ENCODE measurements around the gene SLC6A4. TPM values are rescaled to one million over a fixed set of nuclear protein-coding genes. Genes with fewer than 3 reads are reported as not detected.

The SLC6A4 gene
- 1 to 10 TPM; 1.1 to 2.3 (median 1.2) TPM for total RNA-seq

- TF ChIP-seq, protein P1, sequence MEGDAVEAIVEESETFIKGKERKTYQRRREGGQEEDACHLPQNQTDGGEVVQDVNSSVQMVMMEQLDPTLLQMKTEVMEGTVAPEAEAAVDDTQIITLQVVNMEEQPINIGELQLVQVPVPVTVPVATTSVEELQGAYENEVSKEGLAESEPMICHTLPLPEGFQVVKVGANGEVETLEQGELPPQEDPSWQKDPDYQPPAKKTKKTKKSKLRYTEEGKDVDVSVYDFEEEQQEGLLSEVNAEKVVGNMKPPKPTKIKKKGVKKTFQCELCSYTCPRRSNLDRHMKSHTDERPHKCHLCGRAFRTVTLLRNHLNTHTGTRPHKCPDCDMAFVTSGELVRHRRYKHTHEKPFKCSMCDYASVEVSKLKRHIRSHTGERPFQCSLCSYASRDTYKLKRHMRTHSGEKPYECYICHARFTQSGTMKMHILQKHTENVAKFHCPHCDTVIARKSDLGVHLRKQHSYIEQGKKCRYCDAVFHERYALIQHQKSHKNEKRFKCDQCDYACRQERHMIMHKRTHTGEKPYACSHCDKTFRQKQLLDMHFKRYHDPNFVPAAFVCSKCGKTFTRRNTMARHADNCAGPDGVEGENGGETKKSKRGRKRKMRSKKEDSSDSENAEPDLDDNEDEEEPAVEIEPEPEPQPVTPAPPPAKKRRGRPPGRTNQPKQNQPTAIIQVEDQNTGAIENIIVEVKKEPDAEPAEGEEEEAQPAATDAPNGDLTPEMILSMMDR (IDR thresholded peaks at IDR 0.05), result no peak
- ATAC-seq (ENCODE audit: low FRiP score) (peak; percentile 6), DNase-seq (ENCODE audit: low spot score) (no peak)
Observed at GRCh38 chr17:30235386-30236296, at the start of gene SLC6A4. SLC6A4 (minus strand) TSS chr17:30235697; CDS start chr17:30221958, 13,739 bp downstream.

GRCh38 chr17:30279156-30279555, 43.7 kb upstream of the SLC6A4 start:
- no peak for ATAC-seq (ENCODE audit: low FRiP score)
- DNase-seq (ENCODE audit: low spot score), result no peak
- TF ChIP-seq, protein P1 (IDR thresholded peaks at IDR 0.05), result no peak

GRCh38 chr17:30278032-30278431, 42.5 kb upstream of the SLC6A4 start:
- TF ChIP-seq, protein P1 (IDR thresholded peaks at IDR 0.05), result no peak
- ATAC-seq (ENCODE audit: low FRiP score) (no peak), DNase-seq (ENCODE audit: low spot score) (no peak)

DNA sequence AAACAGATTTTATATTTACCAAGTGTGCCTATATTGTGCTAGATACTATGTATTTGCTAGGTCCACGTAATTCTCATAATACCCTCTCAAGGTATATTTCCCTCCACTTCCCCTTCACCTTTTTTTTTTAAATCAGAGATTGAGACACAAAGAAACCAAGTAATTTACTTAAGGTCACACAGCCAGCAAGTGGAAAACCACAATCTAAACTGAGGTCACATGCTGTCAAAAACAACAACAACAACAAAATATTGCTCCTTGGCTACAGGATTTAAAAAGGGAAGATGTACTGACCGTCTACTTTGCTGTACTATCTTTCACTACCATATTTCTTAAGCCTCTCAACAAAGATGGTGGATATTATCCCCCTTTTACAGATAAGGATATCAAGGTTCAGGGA, 40.4 kb upstream of the SLC6A4 start:
- no peak for ATAC-seq (ENCODE audit: low FRiP score)
- no peak for DNase-seq (ENCODE audit: low spot score)
- TF ChIP-seq, protein P1 (IDR thresholded peaks at IDR 0.05), result no peak

DNA sequence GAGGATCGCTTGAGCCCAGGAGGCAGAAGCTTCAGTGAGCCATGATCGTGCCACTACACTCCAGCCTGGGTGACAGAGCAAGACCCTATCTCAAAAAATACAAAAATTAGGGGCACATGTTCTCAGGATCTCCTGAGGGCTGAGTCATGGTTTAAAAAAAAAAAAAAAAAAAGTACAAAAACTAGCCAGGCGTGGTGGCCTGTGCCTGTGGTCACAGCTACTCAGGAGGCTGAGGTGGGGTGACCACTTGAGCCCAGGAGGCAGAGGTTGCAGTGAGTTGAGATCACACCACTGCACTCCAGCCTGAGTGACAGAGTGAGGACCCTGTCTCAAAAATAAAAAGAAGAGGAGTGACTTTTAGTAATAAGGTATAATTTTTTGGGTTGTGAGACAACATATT, 39.4 kb upstream of the SLC6A4 start:
- TF ChIP-seq, protein P1 (IDR thresholded peaks at IDR 0.05), result no peak
- DNase-seq (ENCODE audit: low spot score) (no peak), ATAC-seq (ENCODE audit: low FRiP score) (no peak)

DNA sequence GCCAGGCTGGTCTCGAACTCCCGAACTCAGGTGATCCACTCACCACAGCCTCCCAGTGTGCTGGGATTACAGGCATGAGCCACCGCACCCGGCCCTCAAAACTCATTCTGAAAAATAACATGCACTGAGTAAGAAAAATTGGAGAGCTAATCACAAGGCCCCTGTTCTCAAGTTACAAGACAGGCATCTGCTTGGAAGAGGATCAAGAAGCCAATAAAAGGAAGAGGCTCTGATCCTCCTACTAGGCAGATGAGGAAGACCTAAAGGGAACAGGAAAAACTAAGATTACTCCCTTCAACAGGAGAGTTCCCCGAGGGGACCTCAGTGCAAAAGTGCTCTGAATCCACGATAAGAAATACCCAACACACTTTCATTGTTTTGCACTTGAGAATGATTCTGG, 37.9 kb upstream of the SLC6A4 start:
- TF ChIP-seq, protein P1 (IDR thresholded peaks at IDR 0.05), result no peak
- DNase-seq (ENCODE audit: low spot score) (no peak), ATAC-seq (ENCODE audit: low FRiP score) (no peak)

DNA sequence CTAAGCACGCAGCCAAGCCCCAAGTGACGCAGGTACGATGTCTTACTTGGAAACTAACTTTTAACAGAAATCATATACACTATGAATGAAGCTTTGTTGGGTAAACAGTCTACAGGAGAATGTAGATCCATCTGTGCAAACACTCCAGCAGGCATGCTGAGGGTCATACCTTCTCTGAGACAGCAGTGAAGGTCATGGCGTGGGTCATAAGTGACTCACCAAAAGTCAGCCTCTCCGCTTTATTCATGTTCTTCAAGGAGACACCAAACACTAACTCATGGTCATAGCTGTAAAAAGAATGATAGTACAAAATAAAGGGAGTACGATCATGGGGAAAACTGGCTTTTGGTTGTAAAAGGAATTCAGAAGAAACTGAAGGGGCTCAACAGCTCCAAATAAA, 35.6 kb upstream of the SLC6A4 start:
- no peak for ATAC-seq (ENCODE audit: low FRiP score)
- DNase-seq (ENCODE audit: low spot score), result no peak
- TF ChIP-seq, protein P1 (IDR thresholded peaks at IDR 0.05), result no peak

Measured in omental fat pad (tissue), 4 donors.